ENCODE data around the gene KRTAP10-11.
"Not testable (repeated sequence)": the region's sequence is repeated elsewhere in the genome, so short reads cannot be mapped to it uniquely, and the experiment has no call there.

KRTAP10-11 gene

GRCh38 chr21:44602463-44602850 is 43.8 kb upstream of the KRTAP10-11 start:
- DNase-seq: no peak
- Mint-ChIP-seq H3K27me3 (ENCODE audit: low read depth, poor library complexity) (peaks cover 9% of the 10 kb centered on the region), H3K27ac (no peak overlapping the region), H3K9me3 (peaks cover 34% of the 10 kb centered on the region), H3K36me3 (ENCODE audit: low read depth) (peaks cover 12% of the 10 kb centered on the region), H3K4me1 (peaks cover 30% of the 10 kb centered on the region), H3K4me3 (no peak overlapping the region)
- TF ChIP-seq CTCF (IDR thresholded peaks at IDR 0.05): no peak

- H3K4me3 Mint-ChIP-seq: no peak overlapping the region
- peaks cover 6% of the 10 kb centered on the region for H3K27me3 Mint-ChIP-seq (ENCODE audit: low read depth, poor library complexity)
- no peak overlapping the region for H3K27ac Mint-ChIP-seq
- H3K4me1 Mint-ChIP-seq: peaks cover 24% of the 10 kb centered on the region
- no peak for DNase-seq
- H3K9me3 Mint-ChIP-seq: peaks cover 26% of the 10 kb centered on the region
- peaks cover 6% of the 10 kb centered on the region for H3K36me3 Mint-ChIP-seq (ENCODE audit: low read depth)
- TF ChIP-seq CTCF (IDR thresholded peaks at IDR 0.05): no peak
These were observed 42.9 kb upstream of the KRTAP10-11 start for GRCh38 chr21:44603109-44603875.

- peaks cover 23% of the 10 kb centered on the region for H3K9me3 Mint-ChIP-seq
- TF ChIP-seq CTCF (IDR thresholded peaks at IDR 0.05): no peak
- peaks cover 6% of the 10 kb centered on the region for H3K27me3 Mint-ChIP-seq (ENCODE audit: low read depth, poor library complexity)
- no peak overlapping the region for H3K27ac Mint-ChIP-seq
- DNase-seq: no peak
- H3K4me1 Mint-ChIP-seq: peaks cover 18% of the 10 kb centered on the region
- H3K36me3 Mint-ChIP-seq (ENCODE audit: low read depth): peaks cover 2% of the 10 kb centered on the region
- no peak overlapping the region for H3K4me3 Mint-ChIP-seq
These were observed 42.3 kb upstream of the KRTAP10-11 start for GRCh38 chr21:44603911-44604310.

GRCh38 chr21:44606495-44606894 is 39.7 kb upstream of the KRTAP10-11 start:
- Mint-ChIP-seq H3K4me1 (peaks cover 5% of the 10 kb centered on the region), H3K36me3 (ENCODE audit: low read depth) (peaks cover 13% of the 10 kb centered on the region), H3K27ac (no peak overlapping the region), H3K4me3 (no peak overlapping the region), H3K27me3 (ENCODE audit: low read depth, poor library complexity) (peaks cover 8% of the 10 kb centered on the region), H3K9me3 (peaks cover 42% of the 10 kb centered on the region)
- no peak for TF ChIP-seq CTCF (IDR thresholded peaks at IDR 0.05)
- no peak for DNase-seq

- Mint-ChIP-seq H3K27ac (no peak overlapping the region), H3K4me3 (no peak overlapping the region), H3K27me3 (ENCODE audit: low read depth, poor library complexity) (peaks cover 9% of the 10 kb centered on the region), H3K36me3 (ENCODE audit: low read depth) (peaks cover 13% of the 10 kb centered on the region), H3K4me1 (peaks cover 4% of the 10 kb centered on the region), H3K9me3 (peaks cover 51% of the 10 kb centered on the region)
- TF ChIP-seq CTCF (IDR thresholded peaks at IDR 0.05): no peak
- DNase-seq: no peak
These were observed 37.0 kb upstream of the KRTAP10-11 start for GRCh38 chr21:44609193-44609592.

- H3K27ac Mint-ChIP-seq; H3K4me3 Mint-ChIP-seq; DNase-seq; H3K27me3 Mint-ChIP-seq (ENCODE audit: low read depth, poor library complexity): not testable (repeated sequence)
- H3K4me1 Mint-ChIP-seq: peaks cover 10% of the 10 kb centered on the region
- H3K9me3 Mint-ChIP-seq: peaks cover 42% of the 10 kb centered on the region
- peaks cover 13% of the 10 kb centered on the region for H3K36me3 Mint-ChIP-seq (ENCODE audit: low read depth)
These were observed 35.9 kb upstream of the KRTAP10-11 start for GRCh38 chr21:44610157-44610843.

All from nephron progenitor cell (in vitro differentiated cells).